HG02973 (cell line): ENCODE data around the gene CCDC169.
"Not testable (repeated sequence)": the region's sequence is repeated elsewhere in the genome, so short reads cannot be mapped to it uniquely, and the experiment has no call there.

Experiments
- ATAC-seq: cut with Tn5 transposase; IDR thresholded peaks from one replicate; pipeline ENCODE4 v1.9.1; 2021; ENCODE audit warnings: moderate library complexity; ENCODE audit not compliant: unreplicated experiment

The CCDC169 gene

GRCh38 chr13:36297366-36298338 is at the start of gene CCDC169:
Gene CCDC169 (minus strand): TSS chr13:36297814. CDS start chr13:36297719, 95 bp downstream.
- peak; percentile 66 for ATAC-seq

- peak; percentile 91 for ATAC-seq
Observed at GRCh38 chr13:36346222-36347083, 48.8 kb upstream of the CCDC169 start, which contains the start of gene SPART. Gene SPART (minus strand): TSS chr13:36346394. CDS start chr13:36335830, 10,564 bp downstream.

GRCh38 chr13:36345438-36346221 is 48.0 kb upstream of the CCDC169 start:
- no peak for ATAC-seq

- peak; percentile 32 for ATAC-seq
Observed at GRCh38 chr13:36344886-36345437, 47.3 kb upstream of the CCDC169 start.

GRCh38 chr13:36344173-36344572 is 46.6 kb upstream of the CCDC169 start:
- ATAC-seq = no peak

- ATAC-seq = no peak
Observed at GRCh38 chr13:36343766-36344165, 46.2 kb upstream of the CCDC169 start.

- no peak for ATAC-seq
Observed at GRCh38 chr13:36342715-36343114, 45.1 kb upstream of the CCDC169 start.

GRCh38 chr13:36341718-36342117 is 44.1 kb upstream of the CCDC169 start:
- no peak for ATAC-seq

- no peak for ATAC-seq
Observed at GRCh38 chr13:36339600-36340155, 42.1 kb upstream of the CCDC169 start.

GRCh38 chr13:36337938-36338641 is 40.5 kb upstream of the CCDC169 start:
- ATAC-seq = no peak

- no peak for ATAC-seq
Observed at GRCh38 chr13:36332986-36333385, 35.4 kb upstream of the CCDC169 start.

- not testable (repeated sequence) for ATAC-seq
Observed at GRCh38 chr13:36332255-36332654, 34.6 kb upstream of the CCDC169 start.

GRCh38 chr13:36331280-36331679 is 33.7 kb upstream of the CCDC169 start:
- no peak for ATAC-seq

GRCh38 chr13:36329361-36329760 is 31.7 kb upstream of the CCDC169 start:
- ATAC-seq = no peak

GRCh38 chr13:36328821-36329220 is 31.2 kb upstream of the CCDC169 start:
- no peak for ATAC-seq

GRCh38 chr13:36325912-36326311 is 28.3 kb upstream of the CCDC169 start:
- no peak for ATAC-seq

- not testable (repeated sequence) for ATAC-seq
Observed at GRCh38 chr13:36324881-36325280, 27.3 kb upstream of the CCDC169 start.

GRCh38 chr13:36323951-36324566 is 26.4 kb upstream of the CCDC169 start:
- no peak for ATAC-seq

GRCh38 chr13:36323408-36323807 is 25.8 kb upstream of the CCDC169 start:
- ATAC-seq = no peak
